Upper lobe of left lung (tissue), 6 donors: ENCODE data around the gene CCK. TPM values are rescaled to one million over a fixed set of nuclear protein-coding genes. Genes with fewer than 3 reads are reported as not detected.

Source experiments
- ATAC-seq, 2 donors: fragments of 200-7000 bp; cut with Tn5 transposase; one replicate each; pipeline ENCODE4 v1.9.1; 2022; ENCODE audit warnings: mild to moderate bottlenecking in 2 of 2, moderate library complexity in 2 of 2; ENCODE audit not compliant: low FRiP score in 2 of 2
- DNase-seq, 2 donors: peaks; one replicate each; pipeline ENCODE4 v3.0.0-alpha.2; 2019 to 2020
- H3K27ac ChIP-seq, 4 donors: fragments of 200-600 bp; sonication (generic); one replicate each; pipeline ENCODE4 v1.5.1; 2016 to 2019
- H3K27me3 ChIP-seq, 4 donors: fragments of 200-600 bp; sonication (generic); one replicate each; pipeline ENCODE4 v1.5.1; 2017 to 2019
- H3K36me3 ChIP-seq, 4 donors: fragments of 200-600 bp; sonication (generic); one replicate each; pipeline ENCODE4 v1.5.1; 2016 to 2019
- H3K4me1 ChIP-seq, 4 donors: fragments of 200-600 bp; sonication (generic); one replicate each; pipeline ENCODE4 v1.5.1; 2018 to 2019
- H3K4me3 ChIP-seq, 4 donors: fragments of 200-600 bp; sonication (generic); one replicate each; pipeline ENCODE4 v1.5.1; 2017 to 2019; ENCODE audit warnings: mild to moderate bottlenecking in 2 of 4, moderate library complexity in 1 of 4
- H3K9me3 ChIP-seq, 4 donors: fragments of 200-600 bp; sonication (generic); one replicate each; pipeline ENCODE4 v1.5.1; 2018 to 2019
- CTCF ChIP-seq, 6 experiments: fragments of 450-650 bp in 4 of 6; fragments of 200-600 bp in 2 of 6; sonication (generic) in 2 of 6; IDR thresholded peaks; one replicate each; pipeline ENCODE4 v1.5.1; 2016 to 2019; ENCODE audit warnings: antibody characterized with exemption in 6 of 6
- EP300 ChIP-seq, 4 donors: sonication (generic); formaldehyde crosslinking; IDR thresholded peaks; one replicate each; pipeline ENCODE4 v1.5.1; 2017; ENCODE audit warnings: antibody characterized with exemption in 4 of 4, control low read depth in 2 of 4
- POLR2A ChIP-seq, 4 donors: fragments of 450-650 bp; IDR thresholded peaks; one replicate each; pipeline ENCODE4 v1.5.1; 2016 to 2017; ENCODE audit warnings: antibody characterized with exemption in 4 of 4, mild to moderate bottlenecking in 2 of 4
- POLR2AphosphoS5 ChIP-seq, 2 donors: sonication (generic); formaldehyde crosslinking; IDR thresholded peaks; one replicate each; pipeline ENCODE4 v1.5.1; 2017; ENCODE audit warnings: antibody characterized with exemption in 2 of 2
- WGBS, 2 donors: methylation state at CpG; one replicate each; pipeline ENCODE4 v1.1.5; 2017 to 2018; 5-methylcytosine and 5-hydroxymethylcytosine counted together
- total RNA-seq, 6 donors: library from RNA; depleted of rRNA in 4 of 6; stranded (reverse); fragments of >200 nt in 4 of 6; gene quantifications; one replicate each; pipeline versions ENCODE4 v1.1.0 to v1.2.1, GENCODE V29; 2016 to 2021
- donor health status: DM: no; HTN: no; CAD: no; lungs with moderate emphysema.
- donor health status: DM: no; HTN: yes; CAD: no; lungs with severe emphysema.

Gene CCK
- total RNA-seq, 6 donors from 2014 or later, result 2.0 to 7.3 (median 3.3) TPM; not detected in 3

GRCh38 chr3:42229266-42229941 is 36.6 kb downstream of the CCK start:
- Histone ChIP-seq H3K36me3 (peaks cover 0 to 13% (median 0%) of the 10 kb centered on the region in 4 donors), H3K9me3 (no peaks in the 10 kb centered on the region), H3K27me3 (no peaks in the 10 kb centered on the region), H3K27ac (no peak overlapping the region), H3K4me1 (peaks cover 0 to 13% (median 0%) of the 10 kb centered on the region in 4 donors), H3K4me3 (no peak overlapping the region)
- TF ChIP-seq POLR2A (IDR thresholded peaks at IDR 0.05) (no peak), CTCF (IDR thresholded peaks at IDR 0.05) (no peak), POLR2AphosphoS5 (IDR thresholded peaks at IDR 0.05) (no peak), EP300 (IDR thresholded peaks at IDR 0.05) (no peak)
- 58 to 64% methylated on average over 5 of the region's 5 CpGs for WGBS, 2 donors
- no peak for ATAC-seq
- DNase-seq, result no peak

- no peak overlapping the region for H3K27ac ChIP-seq
- DNase-seq (no peak), ATAC-seq (no peak)
- H3K4me3 ChIP-seq, result no peak overlapping the region
- H3K9me3 ChIP-seq, result no peaks in the 10 kb centered on the region
- H3K27me3 ChIP-seq, result no peaks in the 10 kb centered on the region
- no peak for TF ChIP-seq POLR2AphosphoS5 (IDR thresholded peaks at IDR 0.05)
- TF ChIP-seq EP300 (IDR thresholded peaks at IDR 0.05), result no peak
- TF ChIP-seq CTCF (IDR thresholded peaks at IDR 0.05), result no peak
- no peak for TF ChIP-seq POLR2A (IDR thresholded peaks at IDR 0.05)
- H3K36me3 ChIP-seq, result peaks cover 0 to 19% (median 3%) of the 10 kb centered on the region in 4 donors
- WGBS, 2 donors, result 51 to 52% methylated on average over 5 of the region's 5 CpGs
- peaks cover 0 to 19% (median 2%) of the 10 kb centered on the region in 4 donors for H3K4me1 ChIP-seq
Observed at GRCh38 chr3:42228796-42229195, 37.2 kb downstream of the CCK start.

- ATAC-seq (no peak), DNase-seq (peak in 1 of 2 donors; percentile 39)
- TF ChIP-seq POLR2A (IDR thresholded peaks at IDR 0.05), result no peak
- TF ChIP-seq EP300 (IDR thresholded peaks at IDR 0.05), result no peak
- no peak for TF ChIP-seq POLR2AphosphoS5 (IDR thresholded peaks at IDR 0.05)
- H3K27me3 ChIP-seq, result no peaks in the 10 kb centered on the region
- 67 to 74% methylated on average over 11 of the region's 11 CpGs for WGBS, 2 donors
- no peaks in the 10 kb centered on the region for H3K9me3 ChIP-seq
- H3K36me3 ChIP-seq, result peaks cover 6 to 39% (median 22%) of the 10 kb centered on the region in 4 donors
- no peak overlapping the region for H3K4me3 ChIP-seq
- no peak overlapping the region for H3K27ac ChIP-seq
- peaks cover 0 to 20% (median 2%) of the 10 kb centered on the region in 4 donors for H3K4me1 ChIP-seq
Observed at GRCh38 chr3:42226470-42227425, 39.2 kb downstream of the CCK start.

GRCh38 chr3:42225486-42226363 is 40.3 kb downstream of the CCK start:
- ATAC-seq, result no peak
- peaks cover 6 to 46% (median 24%) of the 10 kb centered on the region in 4 donors for H3K36me3 ChIP-seq
- WGBS, 2 donors, result 79 to 93% methylated on average over 5 of the region's 5 CpGs
- TF ChIP-seq EP300 (IDR thresholded peaks at IDR 0.05) (no peak), CTCF (IDR thresholded peaks at IDR 0.05) (no peak), POLR2A (IDR thresholded peaks at IDR 0.05) (no peak), POLR2AphosphoS5 (IDR thresholded peaks at IDR 0.05) (no peak)
- peaks cover 0 to 20% (median 2%) of the 10 kb centered on the region in 4 donors for H3K4me1 ChIP-seq
- no peak for DNase-seq
- no peaks in the 10 kb centered on the region for H3K9me3 ChIP-seq
- peak overlapping the region in 1 of 4 donors; percentile 11 for H3K27ac ChIP-seq
- no peak overlapping the region for H3K4me3 ChIP-seq
- H3K27me3 ChIP-seq, result no peaks in the 10 kb centered on the region
